Mesendoderm (in vitro differentiated cells): ENCODE data around the gene FNDC7. TPM values are rescaled to one million over a fixed set of nuclear protein-coding genes. Genes with fewer than 3 reads are reported as not detected.
"Not testable (repeated sequence)": the region's sequence is repeated elsewhere in the genome, so short reads cannot be mapped to it uniquely, and the experiment has no call there.

Experiments used
- DNase-seq: peaks from one replicate; pipeline ENCODE4 v3.0.0; 2013
- H2AK5ac ChIP-seq: 2 replicates; pipeline ENCODE4 v1.6.1; 2013; ENCODE audit warnings: low read length, inconsistent platforms
- H2BK120ac ChIP-seq: 2 replicates; pipeline ENCODE4 v1.6.1; 2013; ENCODE audit warnings: low read depth, mild to moderate bottlenecking, low read length, moderate library complexity, mixed read lengths
- H2BK15ac ChIP-seq: replicated peaks from 2 replicates; pipeline ENCODE4 v1.6.1; 2013; ENCODE audit warnings: low read depth, mild to moderate bottlenecking, moderate library complexity
- H2BK5ac ChIP-seq: 2 replicates; pipeline ENCODE4 v1.6.1; 2013; ENCODE audit warnings: low read length, inconsistent platforms
- H3K18ac ChIP-seq: 2 replicates; pipeline ENCODE4 v1.6.1; 2013; ENCODE audit warnings: mild to moderate bottlenecking, low read length, mixed read lengths
- H3K23ac ChIP-seq: one replicate; pipeline ENCODE4 v1.6.1; 2013; ENCODE audit warnings: low read length
- H3K27ac ChIP-seq: 2 replicates; pipeline ENCODE4 v1.5.1; 2013; ENCODE audit warnings: low read depth, mild to moderate bottlenecking, inconsistent platforms, low read length, moderate library complexity
- H3K27me3 ChIP-seq: 2 replicates; pipeline ENCODE4 v1.6.1; 2013; ENCODE audit warnings: low read length, control low read depth, mild to moderate bottlenecking, inconsistent platforms; ENCODE audit not compliant: insufficient read depth, poor library complexity
- H3K36me3 ChIP-seq: 2 replicates; pipeline ENCODE4 v1.6.1; 2013; ENCODE audit warnings: low read length, inconsistent platforms; ENCODE audit not compliant: control insufficient read depth, insufficient read depth
- H3K4ac ChIP-seq: one replicate; pipeline ENCODE4 v1.6.1; 2013; ENCODE audit warnings: low read depth, mild to moderate bottlenecking, low read length, moderate library complexity
- H3K4me1 ChIP-seq: 2 replicates; pipeline ENCODE4 v1.6.1; 2013; ENCODE audit warnings: low read depth, low read length, inconsistent platforms; ENCODE audit not compliant: control insufficient read depth
- H3K4me2 ChIP-seq: 2 replicates; pipeline ENCODE4 v1.6.1; 2013; ENCODE audit warnings: low read length
- H3K4me3 ChIP-seq: 2 replicates; pipeline ENCODE4 v1.5.1; 2013; ENCODE audit warnings: mild to moderate bottlenecking, low read length
- H3K56ac ChIP-seq: one replicate; pipeline ENCODE4 v1.6.1; 2013; ENCODE audit warnings: low read length
- H3K79me1 ChIP-seq: 2 replicates; pipeline ENCODE4 v1.6.1; 2013; ENCODE audit warnings: low read length, inconsistent platforms
- H3K79me2 ChIP-seq: 2 replicates; pipeline ENCODE4 v1.6.1; 2013; ENCODE audit warnings: mild to moderate bottlenecking, low read length; ENCODE audit not compliant: control insufficient read depth, insufficient read depth
- H3K9ac ChIP-seq: 2 replicates; pipeline ENCODE4 v1.6.1; 2013; ENCODE audit warnings: low read length, inconsistent platforms
- H4K5ac ChIP-seq: one replicate; pipeline ENCODE4 v1.6.1; 2013; ENCODE audit warnings: low read length
- H4K8ac ChIP-seq: one replicate; pipeline ENCODE4 v1.6.1; 2013; ENCODE audit warnings: low read depth, mild to moderate bottlenecking, control low read depth, low read length, moderate library complexity
- WGBS: extraction: QIAGEN DNeasy Blood & Tissue Kit; methylation state at CpG from one replicate; pipeline ENCODE4 v1.1.7; 2013; ENCODE audit warnings: low lambda C conversion rate, missing lambda C conversion rate; ENCODE audit not compliant: insufficient coverage; ENCODE audit errors: extremely low coverage; 5-methylcytosine and 5-hydroxymethylcytosine counted together
- polyA plus RNA-seq, 2 experiments: library from polyadenylated mRNA; stranded (reverse); fragments of 200-250 nt; gene quantifications; one replicate each; pipeline ENCODE4 v1.2.3, GENCODE V29; 2013

Gene FNDC7
- 0.08 TPM for polyA plus RNA-seq (2013, experiment 1 of 2)
- 0.06 TPM for polyA plus RNA-seq (2013, experiment 2 of 2)

DNA sequence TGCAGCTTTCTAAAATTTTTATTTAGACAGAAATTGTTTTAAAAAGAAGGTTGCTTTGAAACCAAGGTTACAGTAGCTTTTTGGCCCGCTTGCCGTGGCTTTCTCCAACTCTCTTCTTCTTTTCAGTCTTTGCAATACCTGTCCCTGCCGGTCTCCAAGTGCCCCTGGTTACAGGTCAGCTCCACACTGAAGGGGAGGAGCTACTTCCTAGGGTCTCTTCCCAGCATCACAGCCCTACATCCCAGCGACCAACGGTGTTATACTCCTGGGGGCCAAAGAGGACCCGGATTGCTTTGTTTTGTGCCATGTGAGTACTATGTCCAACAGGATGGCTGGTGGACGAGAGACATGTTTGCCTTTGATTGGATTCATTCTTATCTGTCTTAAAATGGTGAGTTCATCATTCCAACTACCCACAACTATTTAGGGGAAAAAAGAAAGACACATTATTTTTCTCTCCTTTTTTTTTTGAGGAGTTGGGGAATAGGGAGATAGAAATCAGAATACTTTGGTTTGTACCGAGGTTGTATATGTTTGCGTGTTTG is at the start of gene FNDC7:
Gene FNDC7, plus strand, starts transcription at position 303 of the 545 bp plus-strand sequence. Its CDS starts 26 bp downstream, at position 329.
- Histone ChIP-seq H3K27me3 (no peaks in the 10 kb centered on the region), H3K4ac (no peak within 1 kb of the TSS), H3K79me1 (no peaks in the 10 kb centered on the region), H2BK5ac (no peak within 1 kb of the TSS), H3K27ac (no peak within 1 kb of the TSS), H2AK5ac (no peak within 1 kb of the TSS), H3K4me3 (no peak within 1 kb of the TSS), H3K4me1 (no peaks in the 10 kb centered on the region), H2BK120ac (no peak within 1 kb of the TSS), H3K23ac (no peak within 1 kb of the TSS), H3K56ac (no peak within 1 kb of the TSS), H3K36me3 (no peaks in the 10 kb centered on the region), H3K79me2 (no peaks in the 10 kb centered on the region), H2BK15ac (no peak within 1 kb of the TSS), H3K18ac (no peak within 1 kb of the TSS), H3K9ac (no peak within 1 kb of the TSS), H4K8ac (no peak within 1 kb of the TSS), H3K4me2 (no peak within 1 kb of the TSS), H4K5ac (no peak within 1 kb of the TSS)
- peak; percentile 82 for DNase-seq
- 100% methylated on average over 2 of the region's 9 CpGs for WGBS

DNA sequence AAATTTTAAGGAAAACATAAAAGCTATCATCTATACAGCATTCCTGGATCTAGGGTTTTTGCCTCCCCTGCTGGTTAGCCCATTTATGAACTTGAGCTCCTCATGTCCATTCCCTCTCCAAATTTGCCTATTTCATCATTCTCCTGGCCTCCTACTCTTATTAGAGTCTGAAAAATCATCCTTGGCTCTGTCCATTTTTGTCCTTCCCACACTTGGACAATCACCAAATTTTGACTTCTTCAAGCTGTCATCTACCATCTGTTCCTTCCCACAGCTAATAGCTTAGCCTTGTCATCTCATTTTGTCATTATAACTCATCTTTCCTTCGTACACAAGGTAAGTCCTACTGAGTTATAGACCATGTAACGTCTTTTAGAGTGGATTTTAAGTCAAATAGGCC is 49.6 kb upstream of the FNDC7 start:
- H3K4me2 ChIP-seq, result no peak overlapping the region
- no CpG with 5 or more reads among the region's 2 CpGs for WGBS
- no peaks in the 10 kb centered on the region for H3K36me3 ChIP-seq

GRCh38 chr1:108664481-108664880 is 48.2 kb upstream of the FNDC7 start:
- H3K18ac ChIP-seq, result no peak overlapping the region
- H4K5ac ChIP-seq, result no peak overlapping the region
- no peak overlapping the region for H2BK120ac ChIP-seq
- H3K27ac ChIP-seq, result no peak overlapping the region
- no peak overlapping the region for H3K9ac ChIP-seq
- H3K4ac ChIP-seq, result no peak overlapping the region
- H3K23ac ChIP-seq, result no peak overlapping the region
- H3K36me3 ChIP-seq, result no peaks in the 10 kb centered on the region
- no peak overlapping the region for H3K4me3 ChIP-seq
- no peak overlapping the region for H3K4me2 ChIP-seq
- no peak overlapping the region for H2BK15ac ChIP-seq
- no peak for DNase-seq
- no CpG with 5 or more reads among the region's 6 CpGs for WGBS
- H4K8ac ChIP-seq, result no peak overlapping the region
- H2BK5ac ChIP-seq, result no peak overlapping the region
- no peak overlapping the region for H3K56ac ChIP-seq
- no peaks in the 10 kb centered on the region for H3K79me2 ChIP-seq
- no peaks in the 10 kb centered on the region for H3K27me3 ChIP-seq
- H3K79me1 ChIP-seq, result no peaks in the 10 kb centered on the region
- no peak overlapping the region for H2AK5ac ChIP-seq
- H3K4me1 ChIP-seq, result no peaks in the 10 kb centered on the region

More for the DNA sequence above, 49.6 kb upstream of the FNDC7 start:
- Histone ChIP-seq H4K8ac (no peak overlapping the region), H3K4me1 (no peaks in the 10 kb centered on the region), H3K27ac (no peak overlapping the region), H2BK5ac (no peak overlapping the region), H3K79me2 (no peaks in the 10 kb centered on the region), H3K79me1 (no peaks in the 10 kb centered on the region), H3K27me3 (no peaks in the 10 kb centered on the region), H3K56ac (no peak overlapping the region), H3K23ac (no peak overlapping the region), H4K5ac (no peak overlapping the region), H3K9ac (no peak overlapping the region), H3K18ac (no peak overlapping the region), H3K4me3 (no peak overlapping the region), H2BK15ac (no peak overlapping the region), H3K4ac (no peak overlapping the region), H2BK120ac (no peak overlapping the region), H2AK5ac (no peak overlapping the region)
- no peak for DNase-seq

DNA sequence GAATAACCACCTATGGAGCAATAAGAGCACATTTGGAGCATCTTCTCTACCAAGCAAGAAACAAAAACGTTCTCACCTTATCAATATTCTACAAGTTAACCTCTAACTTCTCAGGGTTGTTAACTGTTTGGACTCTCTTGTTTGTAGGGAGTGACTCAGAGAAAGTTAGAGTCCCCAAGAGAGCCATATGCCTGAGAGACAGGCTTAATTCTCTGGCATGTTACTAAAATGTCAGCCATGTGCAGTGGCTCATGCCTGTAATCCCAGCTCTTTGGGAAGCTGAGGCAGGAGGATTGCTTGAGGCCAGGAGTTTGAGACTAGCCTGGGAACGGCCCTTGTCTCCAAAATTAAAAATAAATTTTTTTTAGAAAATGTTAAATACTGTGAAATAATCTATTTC is 47.6 kb upstream of the FNDC7 start:
- Histone ChIP-seq H2AK5ac (no peak overlapping the region), H4K5ac (no peak overlapping the region), H3K18ac (no peak overlapping the region), H3K4me2 (no peak overlapping the region), H3K4me1 (no peaks in the 10 kb centered on the region), H4K8ac (no peak overlapping the region), H3K36me3 (no peaks in the 10 kb centered on the region), H3K4ac (no peak overlapping the region), H2BK120ac (no peak overlapping the region), H3K79me1 (no peaks in the 10 kb centered on the region), H3K79me2 (no peaks in the 10 kb centered on the region), H3K23ac (no peak overlapping the region), H3K27ac (no peak overlapping the region), H3K4me3 (no peak overlapping the region), H3K9ac (no peak overlapping the region), H3K56ac (no peak overlapping the region), H2BK5ac (no peak overlapping the region), H3K27me3 (no peaks in the 10 kb centered on the region), H2BK15ac (no peak overlapping the region)
- no peak for DNase-seq
- no CpG with 5 or more reads among the region's 2 CpGs for WGBS

DNA sequence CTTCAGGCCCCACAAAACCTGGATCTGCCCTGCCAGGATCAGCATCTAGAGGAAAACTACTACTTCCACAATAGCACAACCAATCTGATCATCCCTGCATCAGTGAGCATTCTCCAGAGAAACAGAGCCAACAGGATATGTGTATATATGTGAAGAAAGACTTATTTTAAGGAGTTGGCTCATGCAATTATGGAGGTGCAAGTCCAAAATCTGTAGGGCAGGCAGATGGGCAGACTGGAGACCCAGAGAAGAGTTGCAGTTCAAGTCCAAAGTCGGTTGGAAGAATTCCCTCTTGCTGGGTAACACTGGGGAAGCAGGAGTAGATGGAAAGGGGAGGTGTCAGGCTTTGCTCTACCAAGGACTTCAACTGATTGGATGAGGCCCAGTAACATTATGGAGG is 46.9 kb upstream of the FNDC7 start:
- WGBS, result no CpG with 5 or more reads among the region's 1 CpG
- Histone ChIP-seq H3K23ac (no peak overlapping the region), H2BK5ac (no peak overlapping the region), H3K4me2 (no peak overlapping the region), H3K36me3 (no peaks in the 10 kb centered on the region), H3K18ac (no peak overlapping the region), H4K8ac (no peak overlapping the region), H3K4me1 (no peaks in the 10 kb centered on the region), H4K5ac (no peak overlapping the region), H3K27me3 (no peaks in the 10 kb centered on the region), H3K79me2 (no peaks in the 10 kb centered on the region), H2AK5ac (no peak overlapping the region), H3K27ac (no peak overlapping the region), H3K4me3 (no peak overlapping the region), H3K56ac (no peak overlapping the region), H3K9ac (no peak overlapping the region), H2BK120ac (no peak overlapping the region), H3K4ac (no peak overlapping the region), H2BK15ac (no peak overlapping the region), H3K79me1 (no peaks in the 10 kb centered on the region)
- no peak for DNase-seq

GRCh38 chr1:108667422-108667821 is 45.3 kb upstream of the FNDC7 start:
- H4K8ac ChIP-seq, H3K79me2 ChIP-seq, H3K4me1 ChIP-seq, H3K36me3 ChIP-seq, H3K27ac ChIP-seq, DNase-seq, H3K9ac ChIP-seq, H2AK5ac ChIP-seq, H3K18ac ChIP-seq, H3K79me1 ChIP-seq, H3K4me3 ChIP-seq, H3K23ac ChIP-seq, H3K56ac ChIP-seq, H3K4ac ChIP-seq, H3K4me2 ChIP-seq, H2BK5ac ChIP-seq, H2BK120ac ChIP-seq, H4K5ac ChIP-seq, H2BK15ac ChIP-seq, H3K27me3 ChIP-seq: not testable (repeated sequence)
- no CpG with 5 or more reads among the region's 28 CpGs for WGBS
